Heart right ventricle (tissue), 16 donors: ENCODE data around the gene HTATIP2. TPM values are rescaled to one million over a fixed set of nuclear protein-coding genes. Genes with fewer than 3 reads are reported as not detected.

ENCODE experiments used
- ATAC-seq, 8 donors: fragments of 200-7000 bp; cut with Tn5 transposase; one replicate each; pipeline ENCODE4 v1.9.1; 2020; ENCODE audit warnings: mild to moderate bottlenecking in 8 of 8, moderate library complexity in 8 of 8, moderate number of reproducible peaks in 1 of 8
- DNase-seq, 2 donors: peaks; one replicate each; pipeline ENCODE4 v3.0.0-alpha.2; 2020
- H3K27ac ChIP-seq, 10 donors: fragments of 200-600 bp; sonication (generic) in 2 of 10; one replicate each; pipeline versions ENCODE4 v1.5.0 to v1.8.0; 2020 to 2022; ENCODE audit warnings: mild to moderate bottlenecking in 3 of 10
- H3K27me3 ChIP-seq, 7 donors: fragments of 200-600 bp; one replicate each; pipeline ENCODE4 v1.8.0; 2021 to 2022; ENCODE audit warnings: mild to moderate bottlenecking in 2 of 7
- H3K36me3 ChIP-seq, 9 donors: fragments of 200-600 bp; sonication (generic) in 1 of 9; one replicate each; pipeline versions ENCODE4 v1.5.0 to v1.8.0; 2020 to 2022; ENCODE audit warnings: mild to moderate bottlenecking in 2 of 9
- H3K4me1 ChIP-seq, 9 donors: fragments of 200-600 bp; sonication (generic) in 1 of 9; one replicate each; pipeline versions ENCODE4 v1.5.0 to v1.8.0; 2020 to 2022; ENCODE audit warnings: mild to moderate bottlenecking in 4 of 9
- H3K4me3 ChIP-seq, 10 donors: fragments of 200-600 bp; sonication (generic) in 2 of 10; one replicate each; pipeline versions ENCODE4 v1.5.0 to v1.8.0; 2020 to 2022; ENCODE audit warnings: mild to moderate bottlenecking in 7 of 10, moderate library complexity in 2 of 10
- H3K9me3 ChIP-seq, 11 donors: fragments of 200-600 bp in 10 of 11; sonication (generic) in 2 of 11; one replicate each; pipeline versions ENCODE4 v1.5.0 to v1.8.0; 2013 to 2022; ENCODE audit warnings: mild to moderate bottlenecking in 2 of 11, control low read depth in 1 of 11, moderate library complexity in 1 of 11
- CTCF ChIP-seq, 9 donors: fragments of 200-600 bp; sonication (generic) in 2 of 9; IDR thresholded peaks; one replicate each; pipeline versions ENCODE4 v1.5.0 to v1.8.0; 2021 to 2022; ENCODE audit warnings: antibody characterized with exemption in 9 of 9, mild to moderate bottlenecking in 5 of 9, moderate library complexity in 1 of 9
- WGBS, 2 donors: extraction: QIAGEN DNeasy Blood & Tissue Kit; methylation state at CpG; one replicate each; pipeline ENCODE4 v1.1.7; 2013; ENCODE audit warnings: inconsistent platforms in 1 of 2; 5-methylcytosine and 5-hydroxymethylcytosine counted together
- intact Hi-C, 10 donors: fragments of 100-400 bp; cut with DNase I; formaldehyde crosslinking; loops; one replicate each; pipeline versions ENCODE4 v1.11.1 to v1.14.2; 2022
- long read RNA-seq, 3 donors: library from polyadenylated mRNA; unstranded; transcript quantifications; one replicate each; pipeline ENCODE4 v2.0.0, GENCODE V29; 2020 to 2021
- polyA plus RNA-seq, 2 donors: library from polyadenylated mRNA; stranded (reverse); fragments of 200-250 nt; gene quantifications; one replicate each; pipeline ENCODE4 v1.2.3, GENCODE V29; 2013
- total RNA-seq, 10 donors: library from RNA; stranded (reverse); fragmentation: NEBNext Ultra II Directional in 3 of 10; extraction: Animal tissue kit (Norgen Biotek cat#: 25700) in 3 of 10; gene quantifications; one replicate each; pipeline versions ENCODE4 v1.2.1 to v1.2.4, GENCODE V29; 2021 to 2023
- donor health status: Arrhythmogenic right ventricular cardiomyopathy.
- donor health status: ischemic (EF 13 %, LVEDD 7.1; RV severe dilation, severe dysfunction).
- donor health status: healthy with polysubstance abuse.
- donor health status: DM: no; HTN: yes; CAD: no.
- donor health status: DM: no; HTN: no; CAD: no.
- donor health status: ischemic (EF 25% LVEDD 6.9; RV normal size, moderate dysfunction).
- donor health status: ischemic (EF 25% LVEDD 5.7; RV mildly dilated, moderate dysfunction).
- donor health status: healthy.
- donor health status: DM: yes; HTN: yes; CAD: no.
- donor health status: Ischemic cardiomyopathy.
- donor health status: ischemic (EF 35%, LVEDD 5.7; RV mildly dilated, moderate dysfunction).
- donor health status: nonischemic (EF 11% LVEDD 7.7; RV severe dilation, severe dysfunction).
- donor health status: DM: yes; HTN: yes; CAD: no.
- donor health status: PGD.
- donor health status: ischemic (EF 29% LVEDD 5.4; RV normal size, mild dysfunction).
- donor health status: nonischemic (EF 23%, LVEDD 6.1; RV moderate dilation, normal function).

The HTATIP2 gene
- 10 to 100 TPM in 7 of 10 donors, 1 to 10 TPM in 3; 6.1 to 28.8 (median 14.1) TPM for total RNA-seq
- 10 to 100 TPM in 1 of 2 donors, 1 to 10 TPM in 1; 9.3 to 25.2 TPM for polyA plus RNA-seq
- long read RNA-seq, donor 1, transcript HTATIP2-201 (6 exons, 1,477 nt), result major isoform, 27 of 38 reads
- long read RNA-seq, donor 1, transcript HTATIP2-204 (5 exons, 1,748 nt), result minor isoform, 6 of 38 reads
- long read RNA-seq, donor 1, partial matches to known transcripts, result 0 of 38 reads
- long read RNA-seq, donor 1, other reads (novel, unspliced or antisense), result 2 of 38 reads
- long read RNA-seq, donor 2, transcript HTATIP2-201 (6 exons, 1,477 nt), result major isoform, 13 of 18 reads
- long read RNA-seq, donor 2, partial matches to known transcripts, result 0 of 18 reads
- long read RNA-seq, donor 2, other reads (novel, unspliced or antisense), result 1 of 18 reads
- long read RNA-seq, donor 3, transcript HTATIP2-204 (5 exons, 1,748 nt), result minor isoform, 5 of 34 reads
- long read RNA-seq, donor 3, transcript HTATIP2-201 (6 exons, 1,477 nt), result major isoform, 23 of 34 reads
- long read RNA-seq, donor 3, partial matches to known transcripts, result 0 of 34 reads
- long read RNA-seq, donor 3, other reads (novel, unspliced or antisense), result 0 of 34 reads

DNA sequence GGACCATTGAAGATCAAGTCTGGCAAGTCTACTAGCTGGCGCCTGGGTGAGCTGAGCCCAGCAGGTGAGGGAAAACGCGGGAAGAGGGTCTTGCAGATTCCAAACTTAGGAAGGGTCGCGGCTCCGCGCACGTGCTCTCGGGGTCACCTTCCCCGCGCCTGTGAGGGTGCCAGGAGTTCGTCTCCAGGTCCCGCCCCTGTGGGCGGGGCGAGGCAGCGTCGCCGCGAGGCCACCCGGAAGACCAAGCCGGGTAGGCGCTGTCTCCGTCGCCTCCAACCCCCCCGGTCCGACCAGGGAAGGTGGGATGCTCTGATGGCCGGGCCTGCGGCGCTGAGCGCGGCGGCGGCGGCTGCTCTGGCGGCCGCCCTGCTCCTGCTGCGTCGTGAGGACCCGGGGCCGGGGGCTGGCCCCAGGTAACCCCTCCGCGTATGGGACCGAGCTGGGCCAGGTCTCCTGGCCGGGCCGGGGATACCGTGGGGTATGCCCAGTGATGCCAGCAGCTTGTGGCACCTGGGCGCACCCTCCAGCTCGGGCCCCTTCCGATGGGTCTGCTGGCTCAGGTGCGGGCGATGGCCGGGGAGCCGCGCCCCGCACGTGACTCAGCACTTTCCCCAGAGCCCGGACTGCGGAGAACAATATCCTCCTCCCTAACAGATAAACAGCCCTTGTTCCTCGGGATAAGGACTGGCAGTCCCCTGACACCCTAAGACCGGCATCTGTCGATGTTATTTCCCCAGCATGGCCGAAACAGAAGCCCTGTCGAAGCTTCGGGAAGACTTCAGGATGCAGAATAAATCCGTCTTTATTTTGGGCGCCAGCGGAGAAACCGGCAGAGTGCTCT, at the start of gene HTATIP2:
Gene HTATIP2, plus strand, starts transcription at position 215 of the 841 bp plus-strand sequence. Its CDS starts 524 bp downstream, at position 739.
- Histone ChIP-seq H3K4me3 (peak within 1 kb of the TSS; percentile 61 to 94 (median 84)), H3K27me3 (peaks cover 0 to 6% (median 0%) of the 10 kb centered on the region in 7 donors), H3K9me3 (no peaks in the 10 kb centered on the region), H3K27ac (peak within 1 kb of the TSS; percentile 62 to 96 (median 86)), H3K36me3 (peaks cover 0 to 17% (median 0%) of the 10 kb centered on the region in 9 donors), H3K4me1 (peaks cover 0 to 62% (median 14%) of the 10 kb centered on the region in 9 donors)
- peak; percentile 83 to 92 (median 89) for ATAC-seq
- peak; percentile 54 to 75 for DNase-seq
- intact Hi-C loops, result loop anchor here in 1 of 10 donors (5.0 kb wide), 1 partner anchor 411 kb away; no protein-coding TSS in a partner anchor
- TF ChIP-seq CTCF (IDR thresholded peaks at IDR 0.05), result no peak
- WGBS, 2 donors, result 3% methylated on average over 67 to 68 of the region's 68 CpGs

- intact Hi-C loops, result no loop called here
- peaks cover 0 to 4% (median 0%) of the 10 kb centered on the region in 7 donors for H3K27me3 ChIP-seq
- no peak overlapping the region for H3K27ac ChIP-seq
- H3K4me3 ChIP-seq, result no peak overlapping the region
- H3K36me3 ChIP-seq, result no peaks in the 10 kb centered on the region
- no peaks in the 10 kb centered on the region for H3K9me3 ChIP-seq
- DNase-seq, result no peak
- H3K4me1 ChIP-seq, result no peaks in the 10 kb centered on the region
- ATAC-seq, result no peak
- 25 to 31% methylated on average over 1 of the region's 1 CpG for WGBS, 2 donors
- TF ChIP-seq CTCF (IDR thresholded peaks at IDR 0.05), result no peak
Measured at GRCh38 chr11:20315800-20316199, 47.7 kb upstream of the HTATIP2 start.

GRCh38 chr11:20321177-20321576, 42.3 kb upstream of the HTATIP2 start:
- TF ChIP-seq CTCF (IDR thresholded peaks at IDR 0.05), result no peak
- DNase-seq (no peak), ATAC-seq (no peak)
- Histone ChIP-seq H3K9me3 (no peaks in the 10 kb centered on the region), H3K27me3 (peaks cover 0 to 10% (median 0%) of the 10 kb centered on the region in 7 donors), H3K4me1 (no peaks in the 10 kb centered on the region), H3K27ac (no peak overlapping the region), H3K4me3 (no peak overlapping the region), H3K36me3 (no peaks in the 10 kb centered on the region)
- intact Hi-C loops, result no loop called here

DNA sequence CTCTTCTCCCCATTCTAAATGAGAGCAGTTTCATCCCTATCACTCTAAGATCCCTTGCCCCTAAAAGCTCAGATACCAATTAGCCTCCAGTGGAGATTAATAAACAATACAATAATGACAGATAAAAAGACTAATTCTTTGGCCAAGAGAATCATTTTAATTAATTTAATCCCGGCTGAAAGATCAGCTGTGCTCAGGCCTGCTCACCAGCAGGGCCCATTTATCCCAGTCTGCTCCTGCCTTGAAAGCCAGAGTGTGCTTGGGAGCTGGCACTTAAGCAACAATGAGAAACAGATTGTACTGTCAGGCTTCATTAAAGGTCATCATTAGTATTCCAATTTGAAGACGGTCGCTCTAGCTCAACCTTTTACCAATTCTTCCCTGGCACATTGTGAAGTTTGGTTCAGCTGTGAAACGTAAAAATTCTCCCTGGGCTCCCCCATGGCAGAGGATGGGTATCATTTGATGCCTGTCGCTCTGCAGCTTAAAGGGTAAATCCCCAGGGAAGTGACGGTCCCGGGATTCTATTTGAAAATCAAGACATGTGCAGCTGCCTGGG, 36.1 kb upstream of the HTATIP2 start:
- WGBS, 2 donors, result 77 to 82% methylated on average over 7 of the region's 7 CpGs
- intact Hi-C loops, result no loop called here

More for the DNA sequence above, 36.1 kb upstream of the HTATIP2 start:
- H3K36me3 ChIP-seq, result no peaks in the 10 kb centered on the region
- no peaks in the 10 kb centered on the region for H3K9me3 ChIP-seq
- H3K27me3 ChIP-seq, result peaks cover 0 to 17% (median 2%) of the 10 kb centered on the region in 7 donors
- no peak for TF ChIP-seq CTCF (IDR thresholded peaks at IDR 0.05)
- no peak overlapping the region for H3K27ac ChIP-seq
- DNase-seq, result no peak
- no peak for ATAC-seq
- H3K4me3 ChIP-seq, result no peak overlapping the region
- H3K4me1 ChIP-seq, result no peaks in the 10 kb centered on the region
